Measurements from ENCODE around the gene ADPRHL1.

DNA sequence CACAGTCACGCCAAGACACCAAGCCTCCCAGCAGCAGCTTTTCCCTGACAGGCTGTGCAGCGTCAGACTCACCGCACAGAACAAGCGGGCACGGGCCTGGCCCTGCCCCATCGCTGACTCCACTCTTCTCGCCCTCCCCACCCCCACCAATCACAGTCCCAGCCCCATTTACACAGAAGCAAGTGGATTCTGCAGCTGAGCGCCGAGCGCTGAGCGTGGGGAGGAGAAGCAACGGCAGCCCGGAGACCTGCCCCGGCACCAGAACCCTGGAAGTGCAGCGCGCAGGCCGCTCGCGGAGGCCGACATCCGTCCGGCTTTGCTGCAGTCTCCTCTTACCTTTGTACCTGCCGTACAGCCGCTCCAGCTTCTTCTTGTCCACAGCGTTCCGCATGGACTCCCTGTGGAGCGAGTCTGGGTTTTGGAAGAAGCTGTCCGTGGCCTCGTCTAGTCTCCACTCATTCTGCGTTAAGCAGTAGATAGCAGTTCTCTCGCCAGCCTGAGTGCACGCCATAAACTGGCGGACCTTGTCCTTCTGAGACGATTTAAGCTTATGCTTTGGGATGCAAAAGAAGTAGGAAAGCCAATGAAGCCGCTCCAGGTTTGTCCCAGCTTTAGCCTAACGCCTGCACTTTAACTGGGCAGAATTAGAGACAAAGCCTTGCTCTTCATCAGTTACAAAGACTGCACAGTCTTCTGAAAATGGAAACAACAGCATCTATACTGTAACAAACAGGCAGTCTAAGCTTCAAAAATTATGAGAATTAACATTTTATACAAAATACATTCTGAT is 30.4 kb upstream of the ADPRHL1 start:
- TF ChIP-seq, protein P1, sequence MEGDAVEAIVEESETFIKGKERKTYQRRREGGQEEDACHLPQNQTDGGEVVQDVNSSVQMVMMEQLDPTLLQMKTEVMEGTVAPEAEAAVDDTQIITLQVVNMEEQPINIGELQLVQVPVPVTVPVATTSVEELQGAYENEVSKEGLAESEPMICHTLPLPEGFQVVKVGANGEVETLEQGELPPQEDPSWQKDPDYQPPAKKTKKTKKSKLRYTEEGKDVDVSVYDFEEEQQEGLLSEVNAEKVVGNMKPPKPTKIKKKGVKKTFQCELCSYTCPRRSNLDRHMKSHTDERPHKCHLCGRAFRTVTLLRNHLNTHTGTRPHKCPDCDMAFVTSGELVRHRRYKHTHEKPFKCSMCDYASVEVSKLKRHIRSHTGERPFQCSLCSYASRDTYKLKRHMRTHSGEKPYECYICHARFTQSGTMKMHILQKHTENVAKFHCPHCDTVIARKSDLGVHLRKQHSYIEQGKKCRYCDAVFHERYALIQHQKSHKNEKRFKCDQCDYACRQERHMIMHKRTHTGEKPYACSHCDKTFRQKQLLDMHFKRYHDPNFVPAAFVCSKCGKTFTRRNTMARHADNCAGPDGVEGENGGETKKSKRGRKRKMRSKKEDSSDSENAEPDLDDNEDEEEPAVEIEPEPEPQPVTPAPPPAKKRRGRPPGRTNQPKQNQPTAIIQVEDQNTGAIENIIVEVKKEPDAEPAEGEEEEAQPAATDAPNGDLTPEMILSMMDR (IDR thresholded peaks at IDR 0.05; ENCODE audit: low read depth, low read length), result no peak
- TF ChIP-seq MYC (IDR thresholded peaks at IDR 0.05; ENCODE audit: low read depth, low read length), result no peak
- TF ChIP-seq, protein P2, sequence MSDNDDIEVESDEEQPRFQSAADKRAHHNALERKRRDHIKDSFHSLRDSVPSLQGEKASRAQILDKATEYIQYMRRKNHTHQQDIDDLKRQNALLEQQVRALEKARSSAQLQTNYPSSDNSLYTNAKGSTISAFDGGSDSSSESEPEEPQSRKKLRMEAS (IDR thresholded peaks at IDR 0.05; ENCODE audit: low read depth, low read length), result no peak

Measured in NB4 (cell line).